ENCODE data around the gene FMC1. TPM values are rescaled to one million over a fixed set of nuclear protein-coding genes. Genes with fewer than 3 reads are reported as not detected.
"Not testable (repeated sequence)": the region's sequence is repeated elsewhere in the genome, so short reads cannot be mapped to it uniquely, and the experiment has no call there.

FMC1 gene
- total RNA-seq, 1 donor from 2014 or later = 37.6 TPM

DNA sequence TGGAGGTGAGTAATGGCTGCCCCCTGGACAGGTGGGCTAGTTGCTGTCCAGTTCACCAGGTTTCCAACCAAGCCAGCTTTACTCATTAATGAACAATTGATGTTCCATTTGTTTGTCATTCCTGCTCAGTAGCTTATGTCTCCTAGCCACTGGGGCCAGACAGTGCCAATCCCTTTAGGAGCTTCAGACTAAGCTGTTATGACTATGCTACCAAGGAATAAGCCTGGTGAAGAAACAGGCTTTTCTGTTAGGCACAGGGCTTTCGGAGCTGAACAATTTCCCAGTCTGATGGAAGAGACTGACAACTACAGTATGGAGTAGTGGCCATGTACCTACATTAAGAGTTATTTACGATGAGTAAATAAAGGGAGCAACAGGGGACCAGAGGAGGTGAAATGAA is 2.1 kb upstream of the FMC1 start:
- intact Hi-C loops (cut with micrococcal nuclease) = no loop called here
- DNase-seq (no peak), ATAC-seq (no peak)

DNA sequence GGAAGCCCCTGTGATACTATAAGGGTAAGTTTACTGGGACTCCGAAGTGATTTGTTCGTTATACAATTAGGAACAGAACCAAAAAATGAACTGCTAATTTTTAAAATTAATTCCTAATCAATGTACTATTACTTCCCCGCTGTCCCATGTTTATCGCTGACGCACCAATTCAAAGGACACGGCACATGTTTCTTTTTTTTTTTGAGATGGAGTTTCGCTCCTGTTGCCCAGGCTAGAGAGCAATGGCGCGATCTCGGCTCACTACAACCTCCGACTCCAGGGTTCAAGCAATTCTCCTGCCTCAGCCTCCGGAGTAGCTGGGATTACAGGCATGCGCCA is 1.5 kb upstream of the FMC1 start:
- DNase-seq (no peak), ATAC-seq (no peak)
- intact Hi-C loops (cut with micrococcal nuclease) = no loop called here

DNA sequence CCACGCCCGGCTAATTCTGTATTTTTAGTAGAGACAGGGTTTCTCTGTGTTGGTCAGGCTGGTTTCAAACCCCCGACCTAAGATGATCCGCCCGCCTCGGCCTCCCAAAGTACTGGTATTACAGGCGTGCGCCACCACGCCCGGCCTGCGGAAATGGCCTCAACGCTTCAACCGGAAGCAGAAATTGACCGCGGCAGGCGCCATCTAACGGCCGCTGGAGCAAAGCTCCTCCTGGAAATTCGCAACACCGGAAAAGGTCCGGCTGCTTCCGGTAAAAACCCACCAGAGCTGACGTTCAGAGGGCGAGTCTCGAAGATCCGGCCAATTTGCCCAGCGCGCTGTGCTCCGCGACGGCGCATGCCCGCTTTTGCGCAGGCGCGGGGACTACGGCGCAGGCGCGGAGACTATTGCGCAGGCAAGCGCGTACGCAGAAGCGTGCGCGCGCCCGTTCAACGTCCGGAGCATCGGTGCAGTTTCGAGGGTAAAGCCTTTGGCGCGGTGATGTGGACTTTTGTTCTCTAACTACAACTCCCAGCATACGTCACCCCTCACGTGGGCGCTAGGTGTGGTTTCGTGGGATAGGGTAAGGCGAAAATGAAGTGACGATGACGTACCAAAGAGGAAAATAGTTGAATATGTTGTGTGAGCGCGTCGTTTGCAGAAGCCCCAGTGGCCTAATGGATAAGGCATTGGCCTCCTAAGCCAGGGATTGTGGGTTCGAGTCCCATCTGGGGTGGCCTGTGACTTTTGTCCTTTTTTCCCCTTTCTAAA is 915 bp upstream of the FMC1 start:
- intact Hi-C loops (cut with micrococcal nuclease) = no loop called here
- DNase-seq = peak; percentile 98
- peak; percentile 87 for ATAC-seq

DNA sequence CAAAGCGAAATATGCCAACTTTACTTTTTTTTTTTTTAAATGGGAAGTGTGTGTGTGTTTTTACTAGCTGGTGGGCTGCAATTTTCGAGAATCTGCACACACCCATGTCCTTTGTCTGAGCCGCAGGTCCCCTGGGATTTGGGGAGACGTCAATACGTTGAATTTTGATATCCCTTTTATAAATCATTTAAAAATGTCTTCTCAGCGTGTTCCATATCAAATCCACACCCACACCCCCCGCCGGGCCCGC is 404 bp upstream of the FMC1 start:
- ATAC-seq (no peak), DNase-seq (no peak)
- intact Hi-C loops (cut with micrococcal nuclease) = no loop called here

DNA sequence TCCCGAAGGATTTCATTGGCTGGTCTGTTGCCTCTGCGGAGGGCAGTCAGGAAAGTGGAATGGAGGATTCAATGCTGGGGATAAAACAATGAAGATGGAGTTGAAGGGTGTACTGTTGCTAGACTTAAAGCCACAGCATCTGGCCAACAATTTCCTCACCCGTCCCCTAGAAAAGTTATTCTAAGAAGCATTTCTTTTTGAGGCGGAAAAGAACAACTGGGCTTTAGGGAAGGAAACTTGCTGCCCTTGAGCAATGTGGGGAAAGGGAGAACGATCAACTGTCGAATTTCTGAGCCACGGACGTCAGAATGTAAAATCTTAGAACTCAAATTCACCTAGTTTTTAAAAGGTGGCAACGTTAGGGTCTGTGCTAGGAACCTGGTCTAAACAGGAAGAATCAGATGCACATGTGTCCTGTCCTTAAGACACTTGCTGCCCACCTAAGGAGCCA is 664 bp downstream of the FMC1 start:
- DNase-seq (no peak), ATAC-seq (no peak)
- intact Hi-C loops (cut with micrococcal nuclease) = no loop called here

DNA sequence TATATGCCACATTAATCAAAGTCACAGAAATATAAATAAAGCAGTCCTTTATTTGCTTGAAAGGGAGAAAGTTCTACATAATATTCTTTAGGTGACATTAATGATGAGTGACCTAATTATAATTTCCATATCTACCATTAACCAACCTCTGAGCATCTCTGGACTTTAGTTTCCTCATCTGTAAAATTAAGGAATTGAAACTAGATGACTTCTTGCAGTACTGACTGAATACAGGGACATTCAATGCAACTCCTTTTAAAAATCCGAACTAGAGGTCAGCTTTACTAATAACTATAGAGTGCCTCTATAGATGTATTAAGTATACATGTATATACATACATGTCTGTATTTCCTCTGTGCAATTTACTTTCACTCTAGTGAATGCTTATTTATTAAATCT is 3.9 kb downstream of the FMC1 start:
- no peak for DNase-seq
- intact Hi-C loops (cut with micrococcal nuclease) = no loop called here
- no peak for ATAC-seq

DNA sequence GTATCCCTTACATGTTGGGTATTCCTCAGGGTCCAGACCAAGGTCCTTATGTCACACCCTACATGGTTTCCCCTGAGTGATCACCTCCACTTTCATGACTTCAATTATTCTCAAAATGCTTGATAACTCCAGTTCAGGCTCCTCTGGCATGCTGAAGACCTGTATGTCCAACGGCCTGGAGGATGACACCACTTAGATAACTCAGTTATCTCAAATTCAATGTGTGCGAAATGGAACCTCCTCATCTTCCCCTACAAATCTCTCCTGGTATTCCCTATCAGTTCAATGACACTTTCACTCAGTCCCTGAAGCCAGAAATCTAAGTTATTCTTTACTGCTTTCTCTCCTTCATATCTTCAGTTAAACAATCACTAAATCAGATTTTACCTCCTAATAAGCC is 9.9 kb downstream of the FMC1 start:
- DNase-seq (no peak), ATAC-seq (no peak)
- intact Hi-C loops (cut with micrococcal nuclease) = no loop called here

DNA sequence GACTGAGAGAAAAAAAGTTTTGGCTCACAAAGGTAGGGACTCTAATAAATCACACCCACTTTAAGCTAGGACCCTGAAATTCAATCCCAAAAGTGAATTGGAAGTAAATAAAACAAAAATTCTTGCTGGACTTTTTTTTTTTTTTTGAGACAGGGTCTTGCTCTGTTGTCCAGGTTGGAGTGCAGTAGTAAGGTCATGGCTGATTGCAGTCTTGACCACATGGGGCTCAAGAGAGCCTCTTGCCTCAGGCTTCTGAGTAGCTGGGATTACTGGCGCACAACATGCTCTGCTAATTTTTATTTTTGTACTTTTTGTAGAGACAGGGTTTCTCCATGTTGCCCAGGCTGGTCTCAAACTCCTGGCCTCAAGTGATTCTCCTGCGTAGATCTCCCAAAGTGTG is 13.6 kb downstream of the FMC1 start:
- ATAC-seq = no peak
- intact Hi-C loops (cut with micrococcal nuclease) = no loop called here
- DNase-seq = no peak

DNA sequence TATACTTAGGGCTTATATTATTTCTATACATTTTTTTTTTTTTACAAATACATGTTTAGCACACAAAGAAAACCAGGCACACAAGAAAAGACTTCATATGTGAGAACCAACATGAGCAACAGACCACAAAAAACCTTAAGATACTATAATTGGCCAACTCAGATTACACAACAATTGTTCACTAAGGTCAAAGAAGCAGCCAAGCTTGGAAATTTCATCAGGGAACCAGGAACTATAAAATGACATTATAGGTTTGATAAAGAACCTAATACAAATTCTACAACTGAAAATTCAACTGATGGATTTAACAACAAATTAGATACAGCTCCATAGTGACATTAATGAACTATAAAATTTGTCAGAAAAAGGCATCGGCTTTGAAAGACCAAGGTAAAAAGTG is 14.2 kb downstream of the FMC1 start:
- no peak for ATAC-seq
- intact Hi-C loops (cut with micrococcal nuclease) = no loop called here
- no peak for DNase-seq

DNA sequence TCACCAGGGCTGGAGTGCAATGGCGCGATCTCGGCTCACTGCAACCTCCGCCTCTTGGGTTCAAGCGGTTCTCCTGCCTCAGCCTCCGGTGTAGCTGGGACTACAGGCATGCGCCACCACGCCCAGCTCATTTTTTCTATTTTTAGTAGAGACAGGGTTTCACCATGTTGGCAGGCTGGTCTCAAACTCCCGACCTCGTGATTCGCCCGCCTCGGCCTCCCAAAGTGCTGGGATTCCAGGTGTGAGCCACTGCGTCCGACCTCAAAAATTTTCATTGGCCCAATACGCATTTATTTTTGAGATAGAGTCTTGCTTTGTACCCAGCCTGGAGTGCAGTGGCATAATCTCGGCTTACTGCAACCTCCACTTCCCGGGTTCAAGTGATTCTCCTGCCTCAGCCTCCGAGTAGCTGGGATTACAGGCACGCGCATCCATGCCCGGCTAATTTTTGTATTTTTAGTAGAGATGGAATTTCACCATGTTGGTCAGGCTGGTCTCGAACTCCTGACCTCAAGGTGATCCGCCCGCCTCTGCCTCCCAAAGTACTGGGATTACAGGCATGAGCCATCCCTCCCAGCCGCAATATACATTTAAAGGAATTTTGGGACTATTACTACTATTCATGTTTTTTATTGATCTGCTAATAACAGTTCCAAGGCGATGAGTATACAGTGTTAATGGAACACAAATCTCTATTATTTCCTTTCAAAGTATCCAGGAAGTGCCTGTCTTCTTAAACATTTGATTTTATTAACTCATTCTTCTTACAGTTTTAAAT is 16.8 kb downstream of the FMC1 start:
- ATAC-seq; DNase-seq; intact Hi-C loops (cut with micrococcal nuclease): not testable (repeated sequence)

DNA sequence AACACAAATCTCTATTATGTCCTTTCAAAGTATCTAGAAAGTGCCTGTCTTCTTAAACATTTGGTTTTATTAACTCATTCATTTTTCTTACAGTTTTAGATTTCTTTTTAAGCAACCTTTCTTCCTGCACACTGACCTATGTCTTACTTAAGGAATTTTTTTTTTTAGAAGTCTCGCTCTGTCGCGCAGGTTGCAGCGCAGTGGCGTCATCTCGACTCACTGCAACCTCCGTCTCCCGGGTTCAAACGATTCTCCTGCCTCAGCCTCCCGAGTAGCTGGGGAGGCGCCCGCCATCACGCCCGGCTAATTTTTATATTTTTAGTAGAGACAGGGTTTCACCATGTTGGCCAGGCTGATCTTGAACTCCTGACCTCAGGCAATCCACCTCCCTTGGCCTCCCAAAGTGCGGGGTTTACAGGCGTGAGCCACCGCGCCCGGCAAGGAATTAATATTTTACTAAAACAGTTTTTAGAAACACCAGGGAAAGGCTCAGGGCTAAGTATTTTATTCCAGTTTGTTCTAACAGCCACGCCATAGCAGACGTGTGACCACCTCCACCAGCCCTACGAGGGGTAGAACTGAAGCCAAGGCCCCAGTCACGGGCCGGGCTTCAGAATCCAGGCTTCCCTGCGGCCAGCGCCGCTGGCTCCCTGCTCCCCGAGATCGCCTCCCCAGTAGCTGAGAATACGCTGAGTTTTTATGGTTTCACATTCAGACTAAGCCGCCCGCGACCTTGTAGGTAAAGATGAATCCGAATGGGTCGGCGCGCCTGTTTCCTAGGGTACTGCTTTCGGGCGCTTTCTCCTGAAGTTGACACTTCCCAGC is 17.6 kb downstream of the FMC1 start:
- peak; percentile 11 for ATAC-seq
- intact Hi-C loops (cut with micrococcal nuclease) = no loop called here
- peak; percentile 33 for DNase-seq

DNA sequence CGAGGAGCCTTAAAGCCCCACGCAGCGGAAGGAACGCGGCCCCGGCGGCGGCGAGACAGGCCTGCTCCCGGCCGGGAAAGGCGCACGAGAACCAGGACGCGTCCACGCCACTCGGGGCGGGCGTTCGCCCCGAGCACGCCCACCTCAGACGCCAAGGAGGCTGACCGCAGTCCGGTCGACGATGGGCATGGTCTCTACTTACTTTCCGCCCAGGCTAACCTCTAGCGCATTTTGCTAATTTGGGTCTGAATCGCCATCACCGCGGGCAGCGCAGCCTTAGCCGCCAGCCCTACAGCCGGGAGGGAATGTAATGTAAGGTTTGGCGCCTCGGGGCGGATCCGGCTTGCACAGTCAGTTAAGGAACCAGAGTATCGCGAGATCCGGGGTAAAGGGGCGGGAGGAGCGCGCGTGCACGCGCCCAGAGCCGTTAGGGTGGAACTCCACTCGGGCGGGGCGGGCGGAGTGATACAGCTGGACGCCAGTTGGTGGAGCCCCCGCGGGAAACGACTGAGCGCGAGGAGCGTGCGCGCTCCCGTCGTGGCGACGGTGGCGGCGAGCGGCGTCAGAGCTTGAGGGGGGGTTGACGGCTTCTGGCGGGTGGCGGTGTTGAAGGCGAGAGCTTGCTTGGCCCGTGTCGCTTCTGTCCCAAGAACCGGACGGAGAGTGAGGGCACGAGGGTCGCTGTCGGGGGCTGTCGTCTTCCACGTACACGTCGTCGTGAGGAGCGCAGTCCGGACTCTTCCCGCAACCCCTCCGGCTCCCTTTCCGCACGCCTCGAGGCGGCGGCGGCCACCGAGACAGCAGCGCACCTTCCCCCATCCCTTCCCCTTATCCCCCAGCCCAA is 18.5 kb downstream of the FMC1 start, which contains the start of gene LUC7L2:
LUC7L2 (plus strand) TSS at position 529 of the 844 bp plus-strand sequence. CDS start 368 bp downstream, outside the sequence.
- DNase-seq = peak; percentile 100
- intact Hi-C loops (cut with micrococcal nuclease) = no loop called here

DNA sequence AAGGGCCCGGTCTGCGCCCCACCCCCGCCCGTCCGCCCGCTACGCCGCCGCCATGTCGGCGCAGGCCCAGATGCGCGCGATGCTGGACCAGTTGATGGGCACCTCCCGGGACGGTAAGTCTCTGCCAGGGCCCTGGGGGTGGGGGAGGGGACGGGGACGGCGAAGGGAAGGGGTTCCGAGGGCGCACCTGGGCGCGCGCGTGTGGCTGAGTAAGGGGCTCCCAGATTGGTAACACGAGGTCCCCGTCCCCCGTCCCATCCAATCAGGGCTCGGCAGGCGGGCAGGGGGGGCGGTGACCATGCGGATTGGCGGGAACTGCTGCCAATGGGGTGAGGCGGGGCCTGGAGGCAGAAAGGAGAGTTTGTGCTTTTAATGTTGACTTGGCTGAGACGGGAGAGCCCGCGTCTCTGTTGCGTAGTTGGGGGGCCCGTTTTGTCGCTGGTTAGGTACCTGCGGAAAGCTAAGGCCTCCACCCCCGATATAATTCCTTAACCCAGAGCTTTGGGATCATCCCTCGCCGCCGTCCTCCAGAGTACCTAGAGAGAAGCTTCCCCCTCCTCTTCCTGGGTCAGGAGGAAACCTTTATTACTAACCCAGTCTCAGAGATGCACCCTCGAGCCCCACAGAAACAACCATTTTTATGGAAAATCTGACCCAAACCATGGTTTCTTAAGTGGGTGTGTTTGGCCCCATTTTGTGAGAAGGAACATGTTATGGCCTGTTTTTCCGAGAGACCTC is 19.2 kb downstream of the FMC1 start:
- peak; percentile 87 for ATAC-seq
- intact Hi-C loops (cut with micrococcal nuclease) = no loop called here
- peak; percentile 97 for DNase-seq

More for the DNA sequence above, 18.5 kb downstream of the FMC1 start, which contains the start of gene LUC7L2:
- peak; percentile 95 for ATAC-seq

DNA sequence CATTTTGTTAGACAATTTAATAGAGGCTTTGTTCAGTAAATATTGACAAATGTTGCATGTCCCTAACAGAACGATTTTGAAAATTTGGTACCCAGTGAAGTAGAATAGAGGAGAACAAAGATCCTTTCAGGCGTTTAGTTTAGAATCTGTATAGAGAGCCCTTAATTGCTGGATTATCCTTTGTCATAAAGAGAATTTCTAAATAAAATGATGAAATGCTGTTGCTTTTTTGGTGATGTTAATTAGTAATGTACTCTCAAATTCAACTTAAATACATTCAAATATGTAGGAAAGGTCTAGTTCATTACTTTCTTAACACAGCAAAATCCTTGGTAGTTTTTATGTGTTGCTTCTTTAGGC is 19.8 kb downstream of the FMC1 start:
- intact Hi-C loops (cut with micrococcal nuclease) = no loop called here
- no peak for ATAC-seq

DNA sequence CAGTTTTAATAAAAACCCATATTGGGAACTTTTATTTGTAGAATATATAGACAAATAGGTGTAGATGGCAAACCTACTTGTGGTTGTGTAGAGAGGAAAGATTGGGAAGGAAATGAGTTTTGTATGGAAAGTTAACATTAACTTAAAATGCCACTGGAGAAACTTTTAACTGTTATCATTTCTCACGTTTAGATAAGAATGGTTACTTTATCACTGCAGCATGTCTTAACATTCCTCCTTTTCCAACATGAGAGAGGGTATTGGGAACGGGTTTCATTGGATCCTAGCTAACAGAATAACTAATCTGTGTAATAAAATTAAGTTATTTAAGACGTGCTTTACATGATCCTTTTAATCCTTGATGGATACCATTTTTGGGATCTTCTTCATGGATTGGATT is 20.4 kb downstream of the FMC1 start:
- intact Hi-C loops (cut with micrococcal nuclease) = no loop called here
- ATAC-seq = no peak

More for the DNA sequence above, 19.8 kb downstream of the FMC1 start:
- DNase-seq = no peak

DNA sequence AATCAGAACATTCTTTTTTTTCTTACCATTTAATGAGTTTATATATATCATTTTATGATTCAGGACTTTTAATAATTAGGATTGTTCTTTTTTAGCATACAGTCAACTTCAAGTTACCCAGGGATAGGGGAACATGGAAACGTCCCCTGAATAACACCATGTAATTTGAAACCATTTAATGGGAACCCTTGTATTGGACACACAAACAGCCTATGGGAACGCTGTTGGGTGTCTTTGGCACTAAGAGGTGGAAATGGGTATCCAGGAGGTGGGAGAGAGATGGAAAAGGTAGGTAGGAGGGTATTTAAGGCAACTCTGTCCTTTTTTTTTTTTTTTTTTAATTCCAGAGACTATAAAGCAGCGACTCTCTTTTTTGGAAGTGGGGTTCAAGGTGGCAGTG is 21.2 kb downstream of the FMC1 start:
- intact Hi-C loops (cut with micrococcal nuclease) = no loop called here
- DNase-seq (no peak), ATAC-seq (no peak)

More for the DNA sequence above, 20.4 kb downstream of the FMC1 start:
- DNase-seq = no peak

DNA sequence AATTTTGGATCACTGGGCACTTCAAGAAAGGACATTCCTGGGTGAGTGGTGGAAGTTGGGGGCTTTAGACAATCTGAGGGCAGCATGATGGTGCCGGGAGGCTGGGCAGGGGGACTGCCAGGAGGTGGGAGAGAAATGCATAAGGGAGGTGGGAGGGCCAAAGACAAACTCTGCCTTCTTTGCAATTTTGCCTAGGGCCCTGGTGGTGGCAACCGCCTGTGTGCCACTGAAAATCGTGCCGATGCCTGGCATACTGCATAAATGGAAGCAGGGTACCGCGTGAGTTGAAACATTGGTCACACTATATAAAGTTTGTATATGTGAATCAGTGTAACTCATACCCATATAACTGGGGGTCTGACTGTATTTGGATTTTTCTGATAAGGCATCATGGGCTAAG is 21.8 kb downstream of the FMC1 start:
- intact Hi-C loops (cut with micrococcal nuclease) = no loop called here
- ATAC-seq = no peak

DNA sequence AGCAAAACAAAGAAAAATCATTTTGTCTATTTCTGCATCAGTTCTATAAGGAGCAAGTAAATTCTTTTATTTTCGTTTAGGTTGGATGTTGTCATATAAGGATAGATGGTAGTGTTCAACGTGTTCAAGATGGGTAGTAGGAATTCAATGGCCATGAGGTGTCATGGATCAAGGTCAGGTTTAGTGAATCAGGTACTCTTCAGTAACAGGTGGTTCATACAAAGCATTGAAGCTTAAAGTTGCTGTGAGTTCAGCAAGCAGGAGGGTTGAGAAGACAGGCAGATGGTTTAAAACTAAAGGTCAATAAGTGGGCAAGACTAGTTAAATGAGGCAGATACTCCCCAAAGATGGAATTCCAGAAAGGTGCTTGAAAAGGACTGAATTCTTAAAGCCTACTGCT is 24.2 kb downstream of the FMC1 start:
- intact Hi-C loops (cut with micrococcal nuclease) = no loop called here
- ATAC-seq (no peak), DNase-seq (no peak)

More for the DNA sequence above, 21.8 kb downstream of the FMC1 start:
- no peak for DNase-seq

DNA sequence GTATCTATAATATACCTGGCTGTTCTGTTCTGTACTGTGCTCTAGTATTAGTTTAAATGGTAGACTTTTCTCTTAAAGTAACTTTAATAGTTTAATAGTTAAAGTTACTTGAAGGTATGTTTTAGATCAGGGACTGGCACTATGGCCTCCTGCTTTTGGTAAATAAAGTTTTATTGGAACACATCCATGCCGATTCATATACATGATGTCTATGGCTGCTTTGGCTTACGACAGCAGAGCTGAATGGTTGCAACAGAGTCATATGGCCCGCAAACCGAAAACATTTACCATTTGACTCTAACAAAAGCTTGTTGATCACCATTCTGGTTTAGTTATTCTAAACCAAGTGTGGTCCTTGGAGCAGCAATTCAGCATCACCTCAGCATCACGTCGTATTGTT is 25.3 kb downstream of the FMC1 start:
- DNase-seq (no peak), ATAC-seq (no peak)
- intact Hi-C loops (cut with micrococcal nuclease) = no loop called here

Measured in left ventricle myocardium superior (tissue), 1 donor.